PC-3 (cell line): ENCODE measurements around the gene MKX.

Experiments used
- CTCF ChIP-seq: fragments of 300-600 bp; sonication (generic); conservative IDR thresholded peaks from 2 replicates; pipeline ENCODE4 v1.5.1; 2017; ENCODE audit warnings: antibody characterized with exemption, low read depth, mild to moderate bottlenecking, low read length
- EZH2 ChIP-seq: fragments of 300-600 bp; sonication (generic); IDR thresholded peaks from one replicate; pipeline ENCODE4 v1.6.1; 2017; ENCODE audit warnings: antibody characterized with exemption, mild to moderate bottlenecking, low read length; ENCODE audit not compliant: unreplicated experiment
- EZH2phosphoT487 ChIP-seq: fragments of 300-600 bp; sonication (generic); IDR thresholded peaks from 2 replicates; pipeline ENCODE4 v1.6.1; 2018; ENCODE audit warnings: mild to moderate bottlenecking, antibody characterized with exemption, low read length, borderline replicate concordance

GRCh38 chr10:27714349-27714748 is 31.3 kb downstream of the MKX start:
- TF ChIP-seq CTCF (no peak), EZH2phosphoT487 (no peak), EZH2 (no peak)
